ENCODE data around the gene RAB42.

- TF ChIP-seq EP300 (IDR thresholded peaks at IDR 0.05; ENCODE audit: low read length), result no peak
- TF ChIP-seq MXI1 (IDR thresholded peaks at IDR 0.05; ENCODE audit: low read depth, low read length), result no peak
- no peak for TF ChIP-seq NCOR1 (IDR thresholded peaks at IDR 0.05)
- no peak for TF ChIP-seq EZH2 (IDR thresholded peaks at IDR 0.05; ENCODE audit: borderline replicate concordance, low read depth, low read length)
- TF ChIP-seq POLR2AphosphoS5 (IDR thresholded peaks at IDR 0.05; ENCODE audit: control insufficient read depth, insufficient read depth, low read depth, low read length), result no peak
- no peak for TF ChIP-seq SIRT6 (IDR thresholded peaks at IDR 0.05; ENCODE audit: low read depth, low read length)
- no peak for TF ChIP-seq SP1 (CRISPR knock-in tag; IDR thresholded peaks at IDR 0.05)
- TF ChIP-seq NONO (IDR thresholded peaks at IDR 0.05; ENCODE audit: low read depth in 2 of 2, low read length in 1 of 2), result no peak
- TF ChIP-seq GATA2 (CRISPR knock-in tag; IDR thresholded peaks at IDR 0.05), result no peak
Measured at GRCh38 chr1:28573564-28573963, 18.5 kb upstream of the RAB42 start.
